Activated CD4-positive, alpha-beta T cell treated with anti-CD3 and anti-CD28 coated beads, Interleukin-2, amount 50 U/mL, for 16 hours (primary cell): ENCODE measurements around the gene KLF3.
"Not testable (repeated sequence)": the region's sequence is repeated elsewhere in the genome, so short reads cannot be mapped to it uniquely, and the experiment has no call there.

Source experiments
- DNase-seq: peaks from one replicate; pipeline ENCODE4 v3.0.0-alpha.2; 2020

The KLF3 gene

GRCh38 chr4:38663801-38664705 lies at the start of gene KLF3:
Gene KLF3, plus strand, starts transcription at chr4:38664199. Its CDS starts 16,427 bp downstream, at chr4:38680626.
- peak; percentile 89 for DNase-seq

GRCh38 chr4:38614231-38614630 lies 49.8 kb upstream of the KLF3 start:
- DNase-seq = no peak

GRCh38 chr4:38615847-38616246 lies 48.2 kb upstream of the KLF3 start:
- DNase-seq = no peak

GRCh38 chr4:38618505-38618904 lies 45.5 kb upstream of the KLF3 start:
- DNase-seq = peak; percentile 89

- DNase-seq = peak; percentile 57
Measured at GRCh38 chr4:38619316-38619715, 44.7 kb upstream of the KLF3 start.

- no peak for DNase-seq
Measured at GRCh38 chr4:38620065-38620464, 43.9 kb upstream of the KLF3 start.

GRCh38 chr4:38620527-38621027 lies 43.4 kb upstream of the KLF3 start:
- no peak for DNase-seq

- peak; percentile 76 for DNase-seq
Measured at GRCh38 chr4:38621028-38621684, 42.8 kb upstream of the KLF3 start.

- DNase-seq = no peak
Measured at GRCh38 chr4:38621831-38622230, 42.2 kb upstream of the KLF3 start.

GRCh38 chr4:38622340-38622739 lies 41.7 kb upstream of the KLF3 start:
- not testable (repeated sequence) for DNase-seq

GRCh38 chr4:38623260-38623659 lies 40.7 kb upstream of the KLF3 start:
- DNase-seq = no peak

- no peak for DNase-seq
Measured at GRCh38 chr4:38624311-38624710, 39.7 kb upstream of the KLF3 start.

GRCh38 chr4:38625508-38625907 lies 38.5 kb upstream of the KLF3 start:
- no peak for DNase-seq

- DNase-seq = not testable (repeated sequence)
Measured at GRCh38 chr4:38626901-38627444, 37.0 kb upstream of the KLF3 start.

GRCh38 chr4:38630519-38630918 lies 33.5 kb upstream of the KLF3 start:
- DNase-seq = no peak

- no peak for DNase-seq
Measured at GRCh38 chr4:38634047-38634759, 29.8 kb upstream of the KLF3 start.

- DNase-seq = no peak
Measured at GRCh38 chr4:38639242-38639641, 24.8 kb upstream of the KLF3 start.

GRCh38 chr4:38641811-38642210 lies 22.2 kb upstream of the KLF3 start:
- no peak for DNase-seq

GRCh38 chr4:38644201-38644600 lies 19.8 kb upstream of the KLF3 start:
- DNase-seq = no peak

GRCh38 chr4:38647101-38647819 lies 16.7 kb upstream of the KLF3 start:
- no peak for DNase-seq

GRCh38 chr4:38650133-38650532 lies 13.9 kb upstream of the KLF3 start:
- no peak for DNase-seq

- DNase-seq = no peak
Measured at GRCh38 chr4:38654273-38654672, 9.7 kb upstream of the KLF3 start.
